ENCODE measurements around the gene LTB4R2.

DNA sequence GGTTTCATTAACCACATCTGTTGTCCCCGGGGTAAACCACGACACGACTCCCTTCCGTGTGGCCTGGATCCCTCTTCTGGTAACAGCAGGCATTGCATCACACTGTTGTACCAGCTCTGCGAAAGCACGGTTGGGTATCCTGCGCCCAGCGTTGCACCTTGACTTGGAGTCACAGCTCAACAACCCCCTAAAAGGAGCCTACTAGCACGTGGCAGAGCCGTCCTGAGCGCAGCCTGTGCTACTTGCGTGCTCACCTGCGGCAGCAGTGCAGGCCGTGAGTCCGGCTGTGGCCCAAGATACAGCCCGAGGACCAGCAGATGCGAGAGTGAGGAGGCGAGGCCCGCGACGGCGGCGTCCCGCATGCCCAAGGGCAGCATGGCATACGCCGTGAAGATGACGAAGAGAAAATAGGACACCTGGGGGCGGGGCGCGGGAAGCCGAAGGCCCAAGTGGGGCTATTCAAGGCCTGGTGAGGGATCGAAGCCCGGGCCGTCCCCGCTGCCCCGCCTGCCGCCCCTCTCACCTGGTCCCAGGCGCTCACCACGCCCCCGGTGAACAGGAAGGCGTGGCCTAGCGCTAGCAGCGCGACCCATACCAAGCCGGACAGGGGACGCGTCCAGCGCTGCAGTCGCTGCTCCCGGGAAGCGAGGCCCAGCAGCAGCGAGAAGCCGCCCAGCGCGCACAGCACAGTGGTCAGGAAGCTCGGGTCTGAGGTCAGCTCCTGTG lies 22.5 kb downstream of the LTB4R2 start:
- TF ChIP-seq, protein P1, sequence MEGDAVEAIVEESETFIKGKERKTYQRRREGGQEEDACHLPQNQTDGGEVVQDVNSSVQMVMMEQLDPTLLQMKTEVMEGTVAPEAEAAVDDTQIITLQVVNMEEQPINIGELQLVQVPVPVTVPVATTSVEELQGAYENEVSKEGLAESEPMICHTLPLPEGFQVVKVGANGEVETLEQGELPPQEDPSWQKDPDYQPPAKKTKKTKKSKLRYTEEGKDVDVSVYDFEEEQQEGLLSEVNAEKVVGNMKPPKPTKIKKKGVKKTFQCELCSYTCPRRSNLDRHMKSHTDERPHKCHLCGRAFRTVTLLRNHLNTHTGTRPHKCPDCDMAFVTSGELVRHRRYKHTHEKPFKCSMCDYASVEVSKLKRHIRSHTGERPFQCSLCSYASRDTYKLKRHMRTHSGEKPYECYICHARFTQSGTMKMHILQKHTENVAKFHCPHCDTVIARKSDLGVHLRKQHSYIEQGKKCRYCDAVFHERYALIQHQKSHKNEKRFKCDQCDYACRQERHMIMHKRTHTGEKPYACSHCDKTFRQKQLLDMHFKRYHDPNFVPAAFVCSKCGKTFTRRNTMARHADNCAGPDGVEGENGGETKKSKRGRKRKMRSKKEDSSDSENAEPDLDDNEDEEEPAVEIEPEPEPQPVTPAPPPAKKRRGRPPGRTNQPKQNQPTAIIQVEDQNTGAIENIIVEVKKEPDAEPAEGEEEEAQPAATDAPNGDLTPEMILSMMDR (conservative IDR thresholded peaks at IDR 0.05), result peak; percentile 45; the same call in 1 of the 2 replicates
- no peak for TF ChIP-seq EZH2 (IDR thresholded peaks at IDR 0.05; ENCODE audit: low read depth)

Measured in PC-9 (cell line).